GM23248 (cell line): ENCODE measurements around the gene FBLN2.

ENCODE experiments used
- EZH2 ChIP-seq: fragments of 200-600 bp; sonication (generic); IDR thresholded peaks from 2 replicates; pipeline ENCODE4 v1.6.1; 2018; ENCODE audit warnings: antibody characterized with exemption, mild to moderate bottlenecking; ENCODE audit not compliant: insufficient read depth, poor library complexity, severe bottlenecking
- EZH2phosphoT487 ChIP-seq: fragments of 200-600 bp; sonication (generic); IDR thresholded peaks from 2 replicates; pipeline ENCODE4 v1.6.1; 2018; ENCODE audit warnings: antibody characterized with exemption, moderate library complexity, mild to moderate bottlenecking, low read depth; ENCODE audit not compliant: insufficient read depth

DNA sequence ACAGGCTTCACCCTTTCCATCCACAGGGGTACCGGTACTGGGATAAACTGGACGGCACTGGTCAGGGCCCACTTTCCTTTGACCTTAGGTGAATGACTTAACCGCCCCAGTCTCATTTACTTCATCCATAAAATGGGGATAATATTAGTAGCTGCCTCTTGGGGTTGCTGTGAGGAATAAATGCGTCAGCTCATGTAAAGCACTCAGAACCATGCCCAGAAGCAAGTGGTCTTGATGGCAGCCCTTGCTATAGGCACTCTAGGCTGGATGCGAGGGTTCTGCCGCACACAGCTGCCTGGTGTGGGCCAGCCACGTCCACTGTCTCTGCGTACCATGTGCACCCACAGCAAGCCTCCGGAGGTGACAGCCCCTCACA, 32.2 kb upstream of the FBLN2 start:
- TF ChIP-seq EZH2phosphoT487 (no peak), EZH2 (no peak)
